GM18907 (cell line): ENCODE results near the gene COCH.
A peak's percentile ranks its signal among the peaks of the same experiment; 100 is the strongest.

Experiments used
- ATAC-seq: cut with Tn5 transposase; IDR thresholded peaks from one replicate; pipeline ENCODE4 v1.9.1; 2021; ENCODE audit warnings: mild to moderate bottlenecking, moderate library complexity; ENCODE audit not compliant: unreplicated experiment

Gene COCH

DNA sequence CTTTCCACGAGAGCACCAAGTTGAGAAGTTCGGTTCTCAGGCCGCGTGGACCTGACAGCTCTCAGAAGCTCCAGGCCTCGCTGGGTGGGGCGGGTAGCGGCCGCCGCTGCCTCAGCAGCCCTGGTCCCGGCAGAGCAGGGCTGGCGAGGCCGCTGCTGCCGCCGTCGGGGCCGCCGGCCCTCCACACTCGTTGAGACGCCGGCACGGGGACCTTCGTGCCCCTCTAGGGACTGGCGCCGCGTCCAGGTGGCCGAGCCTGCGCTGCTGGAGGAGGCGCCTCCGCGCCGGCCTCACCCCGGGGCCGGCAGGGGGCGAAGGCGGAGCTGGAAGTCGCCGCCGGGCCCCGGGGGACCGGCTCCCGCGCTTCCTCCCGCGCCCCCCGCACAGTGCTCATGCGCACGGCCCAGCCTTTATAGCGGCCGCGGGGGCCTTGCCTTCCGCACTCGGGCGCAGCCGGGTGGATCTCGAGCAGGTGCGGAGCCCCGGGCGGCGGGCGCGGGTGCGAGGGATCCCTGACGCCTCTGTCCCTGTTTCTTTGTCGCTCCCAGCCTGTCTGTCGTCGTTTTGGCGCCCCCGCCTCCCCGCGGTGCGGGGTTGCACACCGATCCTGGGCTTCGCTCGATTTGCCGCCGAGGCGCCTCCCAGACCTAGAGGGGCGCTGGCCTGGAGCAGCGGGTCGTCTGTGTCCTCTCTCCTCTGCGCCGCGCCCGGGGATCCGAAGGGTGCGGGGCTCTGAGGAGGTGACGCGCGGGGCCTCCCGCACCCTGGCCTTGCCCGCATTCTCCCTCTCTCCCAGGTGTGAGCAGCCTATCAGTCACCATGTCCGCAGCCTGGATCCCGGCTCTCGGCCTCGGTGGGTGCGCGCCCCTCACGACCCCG is at the start of gene COCH:
TSS of gene COCH (plus strand) at position 440 of the 879 bp plus-strand sequence. CDS start at position 820, 380 bp downstream.
- ATAC-seq, result peak; percentile 79

DNA sequence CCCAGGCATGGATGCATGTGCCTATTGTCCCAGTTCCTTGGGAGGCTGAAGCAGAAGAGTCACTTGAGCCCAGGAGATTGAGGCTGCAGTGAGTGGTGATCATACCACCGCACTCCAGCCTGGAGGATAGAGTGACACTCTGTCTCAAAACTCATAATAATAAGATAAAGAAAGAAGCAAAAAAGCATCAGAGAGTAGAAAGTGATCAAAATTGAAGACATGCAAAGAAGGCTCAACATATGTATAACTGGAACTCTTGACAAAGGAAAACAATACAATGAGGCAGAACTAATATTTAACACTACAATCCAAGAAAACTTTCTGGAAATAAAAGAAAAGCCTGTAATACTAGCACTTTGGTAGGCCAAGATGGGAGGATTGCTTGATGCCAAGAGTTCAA is 48.3 kb upstream of the COCH start:
- ATAC-seq, result no peak

DNA sequence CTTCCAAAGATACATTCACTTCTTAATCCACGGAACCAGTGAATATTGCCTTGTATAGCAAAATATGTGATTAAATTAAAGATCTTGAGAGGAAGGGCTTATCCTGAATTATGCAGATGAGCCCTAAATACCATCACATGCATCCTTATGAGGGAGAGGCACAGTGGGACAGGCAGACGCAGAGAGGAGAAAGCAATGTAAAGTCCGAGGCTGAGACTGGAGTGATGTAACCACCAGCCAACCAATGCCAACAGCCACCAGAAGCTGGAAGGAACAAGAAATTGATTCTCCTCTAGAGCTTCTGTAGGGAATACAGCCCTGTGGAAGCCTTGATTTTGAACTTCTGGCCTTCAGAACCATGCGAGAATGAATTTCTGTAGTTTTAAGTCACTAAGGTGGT is 44.5 kb upstream of the COCH start:
- ATAC-seq, result no peak

DNA sequence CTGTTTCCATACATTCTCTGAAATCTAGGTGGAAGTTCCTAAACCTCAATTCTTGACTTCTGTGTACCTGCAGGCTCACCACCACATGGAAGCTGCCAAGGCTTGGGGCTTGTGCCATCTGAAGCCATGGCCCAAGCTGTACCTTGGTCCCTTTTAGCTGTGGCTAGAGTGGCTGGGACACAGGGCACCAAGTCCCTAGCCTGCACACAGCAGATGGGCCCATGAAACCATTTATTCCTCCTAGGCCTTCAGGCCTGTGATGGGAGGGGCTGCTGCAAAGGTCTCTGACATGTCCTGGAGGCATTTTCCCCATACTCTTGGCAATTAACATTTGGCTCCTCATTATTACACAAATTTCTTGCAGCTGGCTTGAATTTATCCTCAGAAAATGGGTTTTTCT is 40.0 kb upstream of the COCH start:
- no peak for ATAC-seq

DNA sequence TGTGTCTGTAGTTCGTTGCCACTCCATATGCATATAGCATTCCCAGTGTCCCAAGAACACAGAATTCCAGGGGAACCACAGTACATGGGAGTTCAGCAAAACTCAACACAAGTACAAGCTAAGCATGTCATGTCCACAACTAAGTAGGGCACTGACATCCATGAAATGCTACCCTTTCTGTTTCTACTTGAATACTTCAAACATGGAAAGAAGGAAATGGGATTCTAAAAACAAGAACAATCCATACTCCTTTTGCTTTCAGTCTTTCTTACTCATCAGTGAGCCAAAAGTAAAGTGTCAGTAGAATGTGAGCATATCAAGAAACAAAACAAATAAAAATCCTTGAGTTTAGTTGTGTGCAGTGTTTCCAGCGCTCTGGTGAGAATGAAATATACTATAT is 36.0 kb upstream of the COCH start:
- ATAC-seq, result no peak

DNA sequence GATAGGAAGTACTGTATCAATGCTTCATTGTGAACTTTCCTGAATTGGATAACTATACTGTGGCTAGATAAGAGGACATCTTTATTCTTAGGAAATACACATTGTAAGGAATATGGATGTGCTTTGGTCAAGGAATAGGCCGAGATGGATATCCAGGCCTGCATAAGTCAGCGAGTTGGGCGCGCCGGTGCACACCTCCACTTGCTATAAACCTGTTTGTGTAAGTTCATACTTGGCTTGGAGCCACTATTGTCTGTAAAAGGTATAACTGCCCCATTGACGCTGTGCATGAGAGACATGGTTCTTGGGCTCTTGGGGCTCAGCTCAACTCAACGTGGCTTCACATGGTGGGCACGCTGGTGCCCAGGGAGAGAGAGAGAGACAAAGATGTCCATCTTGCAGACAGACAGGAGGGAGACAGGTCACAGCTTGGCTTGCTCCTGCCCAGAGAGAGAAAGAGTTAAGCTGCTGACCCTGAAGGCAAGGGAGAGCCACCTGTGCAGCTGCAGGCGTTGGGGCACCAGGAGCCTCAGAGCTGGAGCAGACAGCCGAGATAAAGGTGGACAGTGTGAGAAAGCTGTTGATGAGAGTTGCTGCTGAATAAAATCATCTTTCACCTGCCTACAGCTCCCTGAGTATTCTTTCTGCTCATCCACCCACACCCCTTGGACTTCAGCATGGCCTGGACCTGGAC is 34.1 kb upstream of the COCH start:
- ATAC-seq, result no peak

DNA sequence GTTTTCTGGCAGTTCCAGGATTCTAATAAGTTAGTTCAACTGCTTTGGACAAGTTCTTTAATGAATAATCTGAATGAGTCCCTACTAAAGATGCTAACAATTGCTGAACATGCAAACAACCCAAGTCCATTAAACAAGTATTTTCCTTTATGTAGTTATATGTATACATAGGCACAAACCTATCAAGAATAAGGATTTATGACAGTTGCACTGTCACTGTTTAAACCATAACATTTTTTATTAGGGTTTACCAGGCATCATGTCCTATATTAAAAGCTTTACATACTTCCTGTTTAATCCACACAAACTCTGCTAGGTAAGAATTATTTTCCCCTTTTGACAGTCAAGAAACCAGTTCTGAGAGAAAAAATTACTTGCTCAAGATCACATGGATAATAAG is 31.9 kb upstream of the COCH start:
- no peak for ATAC-seq

DNA sequence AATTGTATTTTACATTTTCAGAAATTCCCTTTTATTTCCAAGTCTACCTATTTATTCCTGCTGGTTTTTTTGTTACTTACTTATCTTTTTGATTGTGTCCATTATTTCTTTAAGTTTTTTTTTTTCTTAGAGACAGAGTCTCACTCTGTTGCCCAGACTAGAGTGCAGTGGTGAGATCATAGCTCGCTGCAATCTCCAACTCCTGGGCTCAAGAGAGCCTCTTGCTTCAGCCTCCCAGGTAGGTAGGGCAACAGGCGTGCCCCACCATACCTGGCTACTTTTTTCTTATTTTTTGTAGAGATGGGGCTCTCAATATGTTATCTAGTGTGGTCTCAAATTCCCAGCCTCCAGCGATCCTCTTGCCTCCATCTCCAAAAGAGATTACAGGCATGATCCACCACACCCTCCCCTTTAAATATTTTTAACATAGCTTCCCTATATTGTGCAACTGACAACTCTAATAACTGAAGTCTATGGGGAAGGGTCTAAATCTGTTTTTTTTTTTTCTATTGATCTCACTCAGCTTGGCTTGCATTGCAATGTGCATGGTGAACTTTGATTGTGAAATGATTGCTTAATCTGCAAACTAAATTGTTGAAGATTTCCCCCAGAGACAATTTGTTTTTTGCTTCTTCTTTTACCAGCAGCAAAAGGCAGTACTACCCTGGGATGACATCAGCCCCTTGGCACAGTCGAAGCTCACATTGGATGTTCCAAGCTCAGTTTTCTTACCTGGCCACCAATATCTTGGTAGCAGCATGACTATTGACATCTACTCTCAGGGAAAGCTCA is 25.7 kb upstream of the COCH start:
- ATAC-seq, result no peak

DNA sequence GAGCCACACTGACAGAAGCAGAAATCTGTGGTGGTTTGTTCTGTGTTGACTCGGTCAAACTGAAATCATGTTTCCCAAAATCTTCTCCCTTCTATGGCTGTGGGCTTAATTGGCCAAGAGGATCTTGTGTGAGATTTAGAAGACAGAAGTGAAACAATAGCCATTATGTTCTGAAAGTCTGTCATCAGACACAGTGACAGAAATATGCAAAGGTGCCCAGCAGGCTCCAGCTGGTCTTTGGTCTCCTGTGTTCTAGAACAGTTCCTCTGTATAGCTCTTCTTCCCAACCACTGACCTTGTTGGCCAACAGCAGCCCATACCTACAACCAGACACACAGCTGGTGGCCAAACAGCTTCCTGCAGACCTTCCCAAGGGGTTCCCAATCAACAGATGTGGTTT is 25.0 kb upstream of the COCH start:
- ATAC-seq, result peak; percentile 92

DNA sequence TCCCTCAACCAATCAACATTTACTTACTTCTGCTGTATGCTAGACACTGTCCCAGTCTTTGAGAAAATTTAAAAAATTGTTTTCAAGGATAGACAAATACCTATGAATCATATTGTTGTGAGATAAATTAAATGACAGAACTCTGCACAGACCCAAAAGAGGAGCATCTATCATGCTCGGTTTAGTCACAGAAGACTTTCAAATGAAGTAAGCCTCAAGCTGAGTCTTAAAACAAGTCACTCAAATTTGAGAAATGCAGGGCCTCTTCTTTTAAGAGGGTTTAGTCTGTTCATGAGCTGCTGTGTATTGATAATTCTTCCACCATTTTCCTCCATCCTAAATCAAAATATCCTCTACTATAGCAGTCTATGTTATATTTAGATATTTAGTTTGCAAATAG is 24.4 kb upstream of the COCH start:
- no peak for ATAC-seq

DNA sequence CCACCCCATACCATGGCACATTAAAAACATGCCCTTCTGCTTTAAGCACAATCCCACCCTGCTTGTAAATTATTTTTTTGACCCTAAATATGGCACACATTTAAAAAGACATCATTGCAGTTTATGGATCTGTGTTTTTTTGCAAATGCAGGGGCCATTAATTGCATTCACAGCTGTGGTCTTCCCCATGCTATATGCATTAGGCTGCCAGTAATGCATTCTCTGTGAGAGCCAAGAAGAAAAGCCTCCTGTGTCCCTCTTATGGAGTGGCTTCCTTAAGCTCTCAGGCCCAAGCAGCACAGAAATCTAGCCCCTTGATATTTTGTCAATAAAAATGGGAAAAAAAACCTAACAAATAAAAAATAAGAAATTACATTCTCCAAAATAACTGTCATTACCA is 20.4 kb upstream of the COCH start:
- ATAC-seq, result no peak

DNA sequence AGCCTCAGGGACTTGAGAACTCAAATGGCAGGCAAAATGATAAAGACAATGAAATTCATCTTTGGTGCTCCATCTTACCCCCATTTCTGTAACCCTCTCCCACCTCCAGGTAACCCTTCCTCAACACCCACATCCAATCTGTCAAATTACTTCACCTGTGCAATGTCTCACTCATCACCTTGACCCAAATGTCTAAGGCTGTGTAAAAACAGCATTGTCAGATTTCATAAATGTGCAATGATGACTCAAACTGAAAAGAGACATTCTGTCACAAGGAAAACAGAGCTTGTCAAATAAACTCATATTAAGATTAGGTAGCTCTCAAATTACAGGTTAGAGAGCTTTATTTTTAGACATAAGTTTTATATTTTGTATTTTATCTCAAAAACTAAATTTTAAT is 19.9 kb upstream of the COCH start:
- ATAC-seq, result peak; percentile 42

DNA sequence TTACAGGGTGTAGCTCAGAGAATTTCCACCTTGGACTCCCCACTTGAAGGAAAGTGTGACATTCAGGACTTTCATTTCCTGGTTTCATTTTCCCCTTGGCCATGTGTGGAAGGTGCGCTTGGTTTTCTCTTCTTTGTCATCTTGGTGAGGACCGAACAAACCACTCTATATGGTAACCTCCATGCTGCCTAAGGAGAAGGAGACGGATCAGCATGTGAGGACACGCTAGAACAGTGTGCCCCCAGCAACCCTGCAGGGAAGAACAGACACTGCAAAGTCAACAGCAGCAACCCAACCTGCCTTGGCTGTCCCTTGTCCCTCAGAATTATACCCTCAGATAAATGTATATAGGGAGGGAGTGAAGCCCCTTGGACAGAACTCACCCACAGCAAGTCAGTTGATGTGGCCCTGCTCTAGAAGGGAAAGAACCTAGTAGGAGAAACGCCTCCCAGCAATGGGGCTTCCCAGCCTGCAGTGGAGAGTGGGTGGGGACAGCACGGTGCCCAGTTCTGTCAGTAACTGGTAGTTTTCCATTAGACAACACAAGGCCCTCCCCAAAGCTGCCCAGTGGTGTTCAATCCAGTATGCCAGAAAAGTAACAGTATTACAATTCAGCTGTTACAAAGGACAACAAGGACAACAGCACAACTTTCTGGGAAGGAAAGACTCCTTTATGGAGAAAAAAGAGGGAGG is 18.9 kb upstream of the COCH start:
- ATAC-seq, result peak; percentile 78

DNA sequence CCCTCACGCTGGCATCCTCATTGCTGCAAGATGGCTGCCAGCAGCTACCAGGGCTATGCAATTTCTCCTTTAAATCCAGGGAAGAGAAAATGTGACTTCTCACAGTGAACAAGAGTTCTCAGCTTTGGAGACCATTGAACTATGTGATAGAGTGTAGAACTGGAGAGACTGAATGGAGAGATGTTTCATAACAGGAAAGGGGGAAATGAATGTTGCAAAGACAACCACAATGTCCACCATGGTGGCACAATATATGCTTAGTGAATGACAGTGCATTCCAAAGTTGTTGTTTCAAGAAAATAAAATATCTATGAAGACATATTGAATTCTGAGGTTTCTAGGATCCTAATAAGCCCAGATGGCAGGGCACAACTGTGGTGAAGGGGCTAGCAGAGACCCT is 13.2 kb upstream of the COCH start:
- ATAC-seq, result no peak

DNA sequence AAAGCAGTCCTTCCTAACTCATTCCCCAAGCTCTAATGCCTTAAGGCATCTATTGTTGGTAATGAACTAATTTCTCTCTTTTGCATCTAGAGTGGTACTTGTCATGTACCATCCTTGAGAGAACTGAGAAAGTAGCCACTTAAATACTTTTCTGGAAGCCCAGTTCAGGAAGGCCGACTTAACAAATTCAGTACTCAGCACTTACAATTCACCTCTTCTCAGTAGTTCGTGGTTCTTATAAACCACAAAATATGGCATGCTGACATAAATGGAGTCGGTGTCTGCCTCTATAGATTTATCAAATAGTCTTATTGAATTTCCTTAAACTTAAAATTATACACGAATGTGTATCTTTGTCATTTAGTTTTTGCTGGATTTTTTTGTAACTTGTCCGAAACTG is 9.4 kb upstream of the COCH start:
- ATAC-seq, result no peak

DNA sequence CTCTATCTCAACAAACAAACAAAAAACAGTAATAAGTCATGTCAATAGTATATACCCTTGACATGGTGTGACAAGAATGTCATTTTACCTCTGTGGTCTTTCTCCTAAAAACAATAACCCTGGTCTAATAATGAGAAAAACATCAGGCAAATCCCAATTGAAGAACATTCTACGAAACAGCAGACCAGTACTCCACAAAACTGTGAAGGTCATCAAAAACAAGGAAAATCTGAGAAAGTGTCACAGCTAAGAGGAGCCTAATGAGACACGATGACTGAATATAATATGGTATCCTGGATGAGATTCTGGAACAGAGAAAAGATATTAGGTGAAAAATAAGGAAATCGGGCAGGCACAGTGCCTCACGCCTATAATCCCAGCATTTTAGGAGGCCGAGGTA is 5.6 kb upstream of the COCH start:
- ATAC-seq, result no peak

DNA sequence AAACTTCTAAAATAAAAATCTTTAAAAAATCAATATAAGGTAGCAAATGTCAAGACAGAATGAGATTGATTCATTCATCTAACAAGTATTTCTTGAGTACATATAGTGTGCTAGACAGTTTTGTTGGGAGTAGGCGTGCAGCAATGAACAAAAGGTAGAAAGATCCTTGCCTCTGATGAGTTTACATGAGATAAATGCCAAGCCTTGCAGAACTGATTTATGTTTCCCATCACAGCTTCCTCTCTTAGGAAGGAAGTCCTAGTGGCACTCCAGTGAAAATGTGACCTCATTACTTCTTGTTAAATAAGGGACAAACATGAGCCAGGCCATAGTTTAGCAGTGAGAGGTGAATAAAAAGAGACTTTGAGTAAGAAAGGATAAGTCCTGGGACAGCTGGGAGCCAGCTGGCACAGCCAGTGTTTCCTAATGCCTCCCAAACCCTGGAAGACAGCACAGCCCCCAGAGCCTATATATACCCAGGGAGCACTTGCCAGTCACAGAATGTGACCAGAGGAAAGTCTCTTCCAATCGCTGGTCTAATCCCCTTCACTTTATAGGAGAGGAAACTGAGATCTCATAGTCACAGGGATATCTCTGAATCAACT is 4.7 kb upstream of the COCH start:
- ATAC-seq, result no peak

DNA sequence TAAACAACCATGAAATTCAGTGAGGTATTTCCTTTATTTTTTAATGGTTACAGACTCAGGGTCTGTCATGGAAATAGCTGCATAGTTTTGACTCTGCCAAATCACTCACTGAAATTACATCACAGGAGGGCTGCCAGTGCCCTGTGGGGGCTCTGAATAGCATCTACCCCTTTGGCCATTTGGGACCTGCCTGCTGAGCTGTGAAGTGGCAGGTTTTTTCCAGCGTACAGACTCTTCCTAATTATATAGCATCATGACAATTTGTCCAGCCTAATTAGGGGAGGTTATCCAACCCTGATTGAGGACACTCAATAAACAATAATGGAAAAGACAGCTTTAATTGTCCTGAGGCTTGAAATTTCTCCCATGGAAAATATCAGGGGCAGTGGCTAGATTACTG is 1.8 kb upstream of the COCH start:
- ATAC-seq, result no peak

DNA sequence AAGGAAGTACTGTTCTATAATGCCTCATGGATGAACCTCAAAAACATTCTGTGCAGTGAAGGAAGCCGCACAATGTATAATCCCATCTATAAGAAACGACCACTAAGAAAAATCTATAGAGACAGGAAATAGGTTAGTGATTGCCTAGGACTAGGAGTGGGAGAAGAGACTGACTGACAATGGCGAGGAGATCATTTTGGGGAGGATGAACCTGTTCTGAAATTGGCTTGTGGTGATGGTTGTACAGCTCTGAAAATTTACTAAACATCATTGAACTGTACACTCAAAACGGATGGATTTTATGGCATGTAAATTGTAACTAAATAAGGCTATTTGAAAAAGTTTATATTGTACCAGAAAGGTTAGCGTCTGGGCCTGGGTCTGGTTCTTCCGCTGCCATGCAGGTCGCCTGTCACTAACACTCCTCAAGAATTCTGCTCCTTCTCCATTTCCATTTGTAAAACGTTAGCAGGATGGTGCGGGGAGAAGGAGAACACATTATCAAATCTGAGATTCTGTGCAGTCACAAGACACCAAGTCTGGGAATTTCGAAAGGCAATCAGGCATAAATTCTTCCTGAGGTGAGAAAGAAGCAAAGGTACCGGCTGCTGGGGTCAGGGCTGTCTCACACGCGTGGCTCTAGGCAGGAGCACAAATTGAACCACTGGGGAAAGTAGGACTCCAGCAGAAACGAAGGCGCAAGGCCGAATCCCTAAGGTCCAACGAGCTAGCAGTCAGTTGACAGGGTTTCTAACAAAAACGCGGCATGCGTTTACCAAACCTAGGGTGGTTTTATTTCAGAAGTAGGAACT is 845 bp upstream of the COCH start:
- no peak for ATAC-seq
